GM10266 (cell line): ENCODE measurements around the gene RUNX1.

Experiments used
- DNase-seq: peaks from one replicate; pipeline ENCODE4 v3.0.0; 2012; ENCODE audit errors: extremely low spot score
- CTCF ChIP-seq: IDR thresholded peaks from 2 replicates; pipeline ENCODE4 v1.5.1; 2012; ENCODE audit warnings: mild to moderate bottlenecking, low read depth; ENCODE audit not compliant: control insufficient read depth, insufficient read depth; ENCODE audit errors: missing control alignments

RUNX1 gene

DNA sequence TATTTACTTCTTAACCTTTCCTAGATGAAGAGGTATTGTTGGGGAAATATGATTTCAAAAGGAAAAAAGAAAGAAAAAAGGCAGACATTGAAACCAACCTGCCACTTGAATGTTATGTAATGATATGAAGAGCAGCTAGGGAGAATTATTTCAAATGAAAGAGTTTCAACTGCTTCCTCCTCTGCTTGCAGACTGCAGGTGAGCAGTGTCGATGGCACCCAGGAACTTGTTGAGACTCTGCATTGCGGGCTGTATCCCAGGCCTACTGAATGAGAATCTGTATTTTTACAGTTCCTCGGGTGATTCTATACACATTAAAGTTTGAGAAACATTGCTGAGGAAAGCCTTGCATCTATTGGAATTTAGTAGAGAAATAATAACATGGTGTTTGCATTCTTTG lies 3.7 kb upstream of the RUNX1 start:
- DNase-seq, result no peak
- TF ChIP-seq CTCF, result no peak

GRCh38 chr21:35051287-35051818 lies 2.3 kb upstream of the RUNX1 start:
- peak; percentile 46 for DNase-seq
- peak; percentile 52 for TF ChIP-seq CTCF

DNA sequence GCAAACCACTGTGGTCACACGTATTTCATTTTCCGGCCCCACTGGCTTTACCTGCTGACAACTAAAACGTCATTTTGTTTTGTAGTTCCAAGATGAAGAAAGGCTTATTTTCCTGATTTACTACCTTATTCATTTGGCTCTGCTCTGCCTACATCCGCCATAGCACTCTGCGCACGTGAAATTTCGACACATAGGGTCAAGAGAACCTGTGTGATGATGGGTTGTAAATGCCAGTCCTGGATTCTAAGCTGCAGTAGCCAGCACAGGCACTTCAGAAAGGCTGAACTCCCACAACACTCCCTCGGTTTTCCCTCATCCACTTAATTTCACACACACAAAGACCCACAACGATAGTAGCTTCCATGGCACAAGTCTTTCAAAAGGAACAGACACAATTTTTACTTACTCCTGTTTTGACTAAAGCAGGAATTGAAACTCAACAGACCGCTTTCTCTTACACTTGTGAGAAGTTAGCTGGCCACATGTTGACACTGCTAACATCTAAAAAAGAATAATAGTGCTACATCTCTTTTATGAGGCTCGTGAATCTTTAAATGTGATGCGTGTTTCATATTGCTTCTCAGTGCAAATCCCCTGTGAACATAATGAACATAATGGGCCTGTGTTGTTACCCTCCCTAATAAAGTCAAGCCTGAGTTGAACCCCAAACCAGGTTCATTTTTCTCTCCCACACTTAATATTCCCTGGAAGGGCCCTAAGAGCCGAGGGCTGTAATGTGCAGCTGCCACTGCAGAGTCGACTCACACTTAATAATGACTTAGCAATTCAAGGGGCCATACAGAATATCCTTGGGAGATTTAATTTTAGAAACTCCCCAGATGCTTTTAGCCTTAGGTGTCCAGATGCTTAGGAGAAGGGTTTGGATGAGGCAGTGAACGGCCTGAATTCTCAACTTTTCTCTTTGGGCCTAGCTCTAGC lies 1.5 kb upstream of the RUNX1 start:
- no peak for TF ChIP-seq CTCF
- DNase-seq, result peak; percentile 35

DNA sequence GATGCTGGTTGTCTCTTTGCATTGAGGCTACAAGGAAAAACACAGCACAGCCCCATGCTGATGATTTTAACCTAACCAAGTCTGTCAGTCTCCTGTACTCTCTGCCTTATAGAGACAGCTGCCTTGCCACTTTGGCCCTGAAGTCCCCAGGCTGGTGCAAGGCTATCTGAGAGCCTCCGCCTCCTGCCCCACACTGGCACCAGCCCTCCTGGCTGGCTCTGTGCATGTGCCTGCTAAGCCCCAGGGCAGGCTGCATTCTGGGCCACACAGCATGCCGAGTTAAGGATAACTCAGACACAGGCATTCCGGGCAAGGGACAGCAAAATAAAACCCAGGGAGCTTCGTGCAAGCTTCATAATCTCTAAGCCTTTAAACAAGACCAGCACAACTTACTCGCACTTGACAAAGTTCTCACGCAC lies 910 bp downstream of the RUNX1 start:
- TF ChIP-seq CTCF, result no peak
- DNase-seq, result no peak

DNA sequence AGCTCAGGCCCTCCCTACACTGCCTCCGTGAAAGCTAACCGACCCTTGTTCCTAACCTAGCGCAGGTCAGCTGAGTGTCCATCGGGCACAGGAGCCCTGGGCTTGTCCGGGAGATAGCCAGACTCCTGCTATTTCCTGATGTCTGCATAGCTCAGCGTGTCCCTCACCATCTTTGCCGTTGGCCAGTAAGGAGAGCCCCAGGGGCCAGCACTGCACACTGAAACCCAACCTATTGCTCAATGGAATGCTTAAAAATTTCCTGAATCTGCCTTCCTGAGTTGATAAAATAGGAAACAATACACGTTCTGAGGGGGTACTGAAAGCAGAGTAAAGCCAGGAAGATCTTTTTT lies 2.2 kb downstream of the RUNX1 start:
- no peak for TF ChIP-seq CTCF
- DNase-seq, result no peak

DNA sequence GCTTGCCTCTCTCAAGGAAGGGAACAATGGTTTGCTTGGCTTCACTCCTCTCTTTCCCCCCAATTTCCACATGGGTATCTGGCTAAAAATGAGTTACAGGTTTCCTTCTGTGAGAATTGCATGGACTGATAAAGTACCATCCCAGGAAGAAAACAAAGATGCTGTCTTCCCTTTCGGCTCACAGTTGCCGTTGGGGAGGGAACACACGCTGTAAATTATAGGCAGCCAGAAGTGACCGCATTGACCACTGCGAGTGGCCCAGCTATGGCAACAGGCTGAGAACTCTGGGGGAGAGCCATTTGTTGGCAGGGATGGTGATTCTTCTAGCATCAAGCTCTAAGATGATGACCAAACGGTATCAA lies 2.9 kb downstream of the RUNX1 start:
- no peak for DNase-seq
- no peak for TF ChIP-seq CTCF
